ENCODE measurements around the gene ZNF768. TPM values are rescaled to one million over a fixed set of nuclear protein-coding genes. Genes with fewer than 3 reads are reported as not detected.
"Not testable (repeated sequence)": the region's sequence is repeated elsewhere in the genome, so short reads cannot be mapped to it uniquely, and the experiment has no call there.

ZNF768 gene
- total RNA-seq, 1 experiment from 2014 or later: 48.8 TPM

DNA sequence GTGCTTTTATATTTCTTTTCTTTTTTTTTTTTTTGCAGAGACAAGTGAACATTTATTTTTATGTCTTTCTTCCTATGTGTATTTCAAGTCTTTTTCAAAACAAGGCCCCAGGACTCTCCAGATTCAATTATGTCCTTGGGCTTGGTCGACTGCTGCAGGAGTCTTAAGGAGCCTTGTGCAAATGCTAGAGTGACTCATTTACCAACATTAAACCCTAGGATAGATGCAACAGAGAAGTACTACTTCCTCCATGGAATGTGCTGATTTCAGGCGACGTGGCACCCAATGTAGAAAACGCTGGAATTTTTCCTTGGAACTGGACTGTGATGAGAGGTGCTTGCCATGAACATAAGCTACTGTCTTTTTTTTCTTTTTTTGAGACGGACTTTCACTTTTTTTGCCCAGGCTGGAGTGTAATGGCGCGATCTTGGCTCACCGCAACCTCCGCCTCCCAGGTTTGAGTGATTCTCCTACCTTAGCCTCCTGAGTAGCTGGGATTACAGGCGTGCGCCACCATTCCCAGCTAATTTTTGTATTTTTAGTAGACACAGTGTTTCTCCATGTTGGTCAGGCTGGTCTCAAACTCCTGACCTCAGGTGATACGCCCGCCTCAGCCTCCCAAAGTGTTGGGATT is 10.1 kb upstream of the ZNF768 start:
- H3K4me2 ChIP-seq (ENCODE audit: low read length): peak overlapping the region; percentile 85; the same call in 1 of the 2 replicates
- H3K9me3 ChIP-seq (ENCODE audit: control insufficient read depth in 1 of 2, insufficient read depth in 1 of 2, low read depth in 1 of 2, low read length in 2 of 2); DNase-seq (ENCODE audit: low read depth, low spot score); H3K27me3 ChIP-seq (ENCODE audit: insufficient read depth, low read length); BruUV-seq (replicated peaks); H3K4me3 ChIP-seq (replicated peaks in 1 of 2; ENCODE audit: low read depth in 1 of 2, low read length in 2 of 2); H2AFZ ChIP-seq (ENCODE audit: low read depth, low read length, poor library complexity, severe bottlenecking); H3K79me2 ChIP-seq (ENCODE audit: insufficient read depth, low read length); H3K36me3 ChIP-seq (ENCODE audit: control insufficient read depth in 1 of 2, insufficient read depth in 2 of 2, low read length in 2 of 2); intact Hi-C loops (cut with micrococcal nuclease); H4K20me1 ChIP-seq (ENCODE audit: insufficient read depth); ATAC-seq; H3K9me2 ChIP-seq (ENCODE audit: insufficient read depth): not testable (repeated sequence)
- H3K27ac ChIP-seq (ENCODE audit: low read depth, low read length): peak overlapping the region; percentile 82; the same call in 1 of the 2 replicates
- ChIA-PET CTCF (interaction anchor here (1.1 to 2.1 kb wide), 9 partner anchors 9 to 119 kb away, joined by 3 to 11 read pairs (median 5); partner anchors contain the start of genes DCTPP1, ZNF688 and ZNF764), RAD21 (ENCODE audit: low non-redundant PET in 1 of 2, low total read pairs in 2 of 2, uncharacterized antibody in 2 of 2, unreplicated experiment in 2 of 2) (interaction anchor here in 1 of 2 experiments (2.1 kb wide), 1 partner anchor 106 kb away, joined by 18 read pairs; the partner anchor contains the start of gene DCTPP1), POLR2A (interaction anchor here (1.2 to 2.7 kb wide), 2 partner anchors 9 to 21 kb away, joined by 6 to 20 read pairs; partner anchors contain the start of gene ZNF764)
- H3K4me1 ChIP-seq (ENCODE audit: control insufficient read depth in 1 of 2, insufficient read depth in 2 of 2, low read length in 2 of 2): peaks cover 6 to 40% of the 10 kb centered on the region in 2 experiments; a peak in 3 of 4 replicates
- peak overlapping the region; percentile 78; the same call in 1 of the 2 replicates for H3K9ac ChIP-seq (ENCODE audit: low read length)

- Histone ChIP-seq H3K27ac (ENCODE audit: low read depth, low read length) (peak overlapping the region; percentile 82), H4K20me1 (ENCODE audit: insufficient read depth) (no peaks in the 10 kb centered on the region), H3K27me3 (ENCODE audit: insufficient read depth, low read length) (no peaks in the 10 kb centered on the region), H3K79me2 (ENCODE audit: insufficient read depth, low read length) (no peaks in the 10 kb centered on the region; the same call in 1 of the 2 replicates), H3K36me3 (ENCODE audit: control insufficient read depth in 1 of 2, insufficient read depth in 2 of 2, low read length in 2 of 2) (no peaks in the 10 kb centered on the region), H3K4me1 (ENCODE audit: control insufficient read depth in 1 of 2, insufficient read depth in 2 of 2, low read length in 2 of 2) (peaks cover 6 to 36% of the 10 kb centered on the region in 2 experiments; a peak in 3 of 4 replicates), H2AFZ (ENCODE audit: low read depth, low read length, poor library complexity, severe bottlenecking) (no peak overlapping the region), H3K9ac (ENCODE audit: low read length) (peak overlapping the region; percentile 78), H3K4me2 (ENCODE audit: low read length) (peak overlapping the region; percentile 85), H3K4me3 (replicated peaks in 1 of 2; ENCODE audit: low read depth in 1 of 2, low read length in 2 of 2) (peak overlapping the region; percentile 60 to 79), H3K9me2 (ENCODE audit: insufficient read depth) (no peaks in the 10 kb centered on the region), H3K9me3 (ENCODE audit: control insufficient read depth in 1 of 2, insufficient read depth in 1 of 2, low read depth in 1 of 2, low read length in 2 of 2) (no peaks in the 10 kb centered on the region)
- ATAC-seq: peak; percentile 63
- BruUV-seq (replicated peaks): no TSS peak
- intact Hi-C loops (cut with micrococcal nuclease): no loop called here
- ChIA-PET POLR2A (interaction anchor here (1.1 to 2.7 kb wide), 6 partner anchors 9 to 106 kb away, joined by 3 to 20 read pairs (median 6); partner anchors contain the start of genes DCTPP1 and ZNF764), CTCF (interaction anchor here (1.0 to 2.1 kb wide), 13 partner anchors 9 to 126 kb away, joined by 3 to 11 read pairs (median 4); partner anchors contain the start of genes DCTPP1, ZNF688 and ZNF764), RAD21 (ENCODE audit: low non-redundant PET in 1 of 2, low total read pairs in 2 of 2, uncharacterized antibody in 2 of 2, unreplicated experiment in 2 of 2) (interaction anchor here (1.6 to 2.1 kb wide), 2 partner anchors 22 to 106 kb away, joined by 4 to 18 read pairs; partner anchors contain the start of gene DCTPP1 (in 1 of the 2))
- DNase-seq (ENCODE audit: low read depth, low spot score): peak; percentile 31
- TF ChIP-seq, protein P1, sequence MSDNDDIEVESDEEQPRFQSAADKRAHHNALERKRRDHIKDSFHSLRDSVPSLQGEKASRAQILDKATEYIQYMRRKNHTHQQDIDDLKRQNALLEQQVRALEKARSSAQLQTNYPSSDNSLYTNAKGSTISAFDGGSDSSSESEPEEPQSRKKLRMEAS (IDR thresholded peaks at IDR 0.05): peak; percentile 81
- TF ChIP-seq SRF (IDR thresholded peaks at IDR 0.05; ENCODE audit: low read depth) (no peak), YY1 (IDR thresholded peaks at IDR 0.05; ENCODE audit: extremely low read depth, insufficient replicate concordance, low read depth, low read length) (peak; percentile 18), SIN3A (IDR thresholded peaks at IDR 0.05; ENCODE audit: low read depth) (0 out of 2 replicates have a peak, but pooled peaks have one; percentile 20), RAD21 (IDR thresholded peaks at IDR 0.05; ENCODE audit: low read depth) (peak; percentile 60), CBX3 (IDR thresholded peaks at IDR 0.05; ENCODE audit: low read depth) (peak; percentile 49; the same call in 1 of the 2 replicates), CEBPB (IDR thresholded peaks at IDR 0.05; ENCODE audit: low read depth) (no peak), POLR2A (IDR thresholded peaks at IDR 0.05; ENCODE audit: borderline replicate concordance, extremely low read depth, insufficient read depth, insufficient read length) (peak; percentile 19), POLR2AphosphoS5 (IDR thresholded peaks at IDR 0.05; ENCODE audit: low read depth, low read length) (peak; percentile 41; the same call in 1 of the 2 replicates), EGR1 (IDR thresholded peaks at IDR 0.05; ENCODE audit: low read depth) (no peak), JUND (IDR thresholded peaks at IDR 0.05) (no peak)
- TF ChIP-seq, protein P2, sequence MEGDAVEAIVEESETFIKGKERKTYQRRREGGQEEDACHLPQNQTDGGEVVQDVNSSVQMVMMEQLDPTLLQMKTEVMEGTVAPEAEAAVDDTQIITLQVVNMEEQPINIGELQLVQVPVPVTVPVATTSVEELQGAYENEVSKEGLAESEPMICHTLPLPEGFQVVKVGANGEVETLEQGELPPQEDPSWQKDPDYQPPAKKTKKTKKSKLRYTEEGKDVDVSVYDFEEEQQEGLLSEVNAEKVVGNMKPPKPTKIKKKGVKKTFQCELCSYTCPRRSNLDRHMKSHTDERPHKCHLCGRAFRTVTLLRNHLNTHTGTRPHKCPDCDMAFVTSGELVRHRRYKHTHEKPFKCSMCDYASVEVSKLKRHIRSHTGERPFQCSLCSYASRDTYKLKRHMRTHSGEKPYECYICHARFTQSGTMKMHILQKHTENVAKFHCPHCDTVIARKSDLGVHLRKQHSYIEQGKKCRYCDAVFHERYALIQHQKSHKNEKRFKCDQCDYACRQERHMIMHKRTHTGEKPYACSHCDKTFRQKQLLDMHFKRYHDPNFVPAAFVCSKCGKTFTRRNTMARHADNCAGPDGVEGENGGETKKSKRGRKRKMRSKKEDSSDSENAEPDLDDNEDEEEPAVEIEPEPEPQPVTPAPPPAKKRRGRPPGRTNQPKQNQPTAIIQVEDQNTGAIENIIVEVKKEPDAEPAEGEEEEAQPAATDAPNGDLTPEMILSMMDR (IDR thresholded peaks at IDR 0.05 in 2 of 3, conservative IDR thresholded peaks at IDR 0.05 in 1 of 3; ENCODE audit: borderline replicate concordance in 1 of 3, insufficient read depth in 1 of 3, low read depth in 2 of 3, low read length in 2 of 3): peak in 2 of 3 experiments; percentile 48 to 60; a peak in 5 of 6 replicates
- TF ChIP-seq, protein P3, sequence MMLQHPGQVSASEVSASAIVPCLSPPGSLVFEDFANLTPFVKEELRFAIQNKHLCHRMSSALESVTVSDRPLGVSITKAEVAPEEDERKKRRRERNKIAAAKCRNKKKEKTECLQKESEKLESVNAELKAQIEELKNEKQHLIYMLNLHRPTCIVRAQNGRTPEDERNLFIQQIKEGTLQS (IDR thresholded peaks at IDR 0.05): no peak
These were observed 9.4 kb upstream of the ZNF768 start for GRCh38 chr16:30535777-30536190.
